OCI-LY7 (cell line): ENCODE results near the gene HIP1. TPM values are rescaled to one million over a fixed set of nuclear protein-coding genes. Genes with fewer than 3 reads are reported as not detected.

Experiments
- BruUV-seq: library from RNA; stranded (reverse); fragments of 400-500 nt; replicated peaks from 2 replicates; lab custom pipeline; 2021; lab: Mats Ljungman, UMichigan
- CTCF ChIA-PET: fragments of 300-600 bp; sonication (Branson Sonifier 250); formaldehyde crosslinking; loops from one replicate; lab custom pipeline; 2022; ENCODE audit warnings: antibody characterized with exemption; ENCODE audit not compliant: unreplicated experiment; lab: Charles Lee
- POLR2A ChIA-PET: fragments of 300-600 bp; sonication (Branson Sonifier 250); formaldehyde crosslinking; loops from one replicate; lab custom pipeline; 2022; ENCODE audit warnings: antibody characterized with exemption; lab: Charles Lee
- DNase-seq: peaks from one replicate; pipeline ENCODE4 v3.0.0-alpha.2; 2015; ENCODE audit warnings: low spot score
- H2AFZ ChIP-seq: fragments of 200-600 bp; sonication (generic), shearing (Covaris generic); 2 replicates; pipeline ENCODE4 v1.6.1; 2014; ENCODE audit warnings: mild to moderate bottlenecking, antibody characterized with exemption, low read length, moderate library complexity
- H3K27ac ChIP-seq: fragments of 200-600 bp; sonication (generic); 2 replicates; pipeline ENCODE4 v1.5.1; 2014; ENCODE audit warnings: mixed run types, low read depth, mild to moderate bottlenecking, moderate library complexity, low read length, inconsistent platforms; ENCODE audit not compliant: poor library complexity, severe bottlenecking
- H3K36me3 ChIP-seq: fragments of 200-600 bp; sonication (generic); 2 replicates; pipeline ENCODE4 v1.6.1; 2014; ENCODE audit warnings: mild to moderate bottlenecking, antibody characterized with exemption, low read length, moderate library complexity, mixed read lengths; ENCODE audit not compliant: insufficient read depth
- H3K4me1 ChIP-seq: fragments of 200-600 bp; sonication (generic); 2 replicates; pipeline ENCODE4 v1.5.1; 2014; ENCODE audit warnings: mild to moderate bottlenecking, low read length; ENCODE audit not compliant: insufficient read depth, poor library complexity, severe bottlenecking
- H3K4me2 ChIP-seq: fragments of 200-600 bp; sonication (generic); 2 replicates; pipeline ENCODE4 v1.6.1; 2014; ENCODE audit warnings: mild to moderate bottlenecking, low read length
- H3K4me3 ChIP-seq: fragments of 200-600 bp; sonication (generic); 2 replicates; pipeline ENCODE4 v1.5.1; 2014; ENCODE audit warnings: mild to moderate bottlenecking, low read depth, low read length; ENCODE audit not compliant: poor library complexity, severe bottlenecking
- H3K79me2 ChIP-seq: fragments of 200-600 bp; sonication (generic); 2 replicates; pipeline ENCODE4 v1.6.1; 2016; ENCODE audit warnings: low read depth, mild to moderate bottlenecking, low read length, moderate library complexity, mixed read lengths; ENCODE audit not compliant: insufficient read depth
- H3K9me2 ChIP-seq: fragments of 200-600 bp; sonication (generic); 2 replicates; pipeline ENCODE4 v1.6.1; 2016; ENCODE audit warnings: mild to moderate bottlenecking, low read length, mixed read lengths; ENCODE audit not compliant: insufficient read depth
- H3K9me3 ChIP-seq: fragments of 200-600 bp; sonication (generic); 2 replicates; pipeline ENCODE4 v1.6.1; 2014; ENCODE audit warnings: mild to moderate bottlenecking, mixed run types, low read length, mixed read lengths
- H4K20me1 ChIP-seq: fragments of 200-600 bp; sonication (generic); 2 replicates; pipeline ENCODE4 v1.6.1; 2014; ENCODE audit warnings: mild to moderate bottlenecking, antibody characterized with exemption, low read length, moderate library complexity, mixed read lengths; ENCODE audit not compliant: insufficient read depth
- CTCF ChIP-seq: fragments of 200-600 bp; sonication (generic); conservative IDR thresholded peaks from 2 replicates; pipeline ENCODE4 v1.5.1; 2014; ENCODE audit warnings: mild to moderate bottlenecking, antibody characterized with exemption, low read length, moderate library complexity, mixed read lengths
- EZH2phosphoT487 ChIP-seq: fragments of 200-600 bp; sonication (generic); IDR thresholded peaks from 2 replicates; pipeline ENCODE4 v1.6.1; 2018; ENCODE audit warnings: low read depth, borderline replicate concordance, mild to moderate bottlenecking, mixed run types, antibody characterized with exemption, low read length, moderate library complexity, mixed read lengths
- intact Hi-C: fragments of 100-400 bp; cut with micrococcal nuclease; formaldehyde crosslinking; loops from one replicate; pipeline ENCODE4 v1.10.0; 2022; ENCODE audit not compliant: unreplicated experiment
- total RNA-seq, 2 experiments: library from RNA; depleted of rRNA in 1 of 2; stranded (reverse); fragments of >200 nt in 1 of 2; shearing (Covaris generic) in 1 of 2; gene quantifications; 2 replicates each; pipeline ENCODE4 v1.2.3, GENCODE V29; 2014 to 2022

HIP1 gene
- total RNA-seq, 2 experiments from 2014 or later, result 15.0 to 27.8 TPM

GRCh38 chr7:75621124-75621523 is 117.6 kb downstream of the HIP1 start:
- ChIA-PET POLR2A (interaction anchor here (0.6 to 1.8 kb wide), 5 partner anchors 12 to 93 kb away, joined by 3 to 9 read pairs (median 4); no protein-coding TSS in a partner anchor), CTCF (no interaction called here)
- Histone ChIP-seq H3K4me2 (peak overlapping the region; percentile 66), H3K79me2 (no peaks in the 10 kb centered on the region), H3K27ac (peak overlapping the region; percentile 76), H3K9me2 (no peaks in the 10 kb centered on the region), H3K4me1 (peaks cover 69% of the 10 kb centered on the region), H2AFZ (no peak overlapping the region), H4K20me1 (no peaks in the 10 kb centered on the region), H3K36me3 (no peaks in the 10 kb centered on the region), H3K4me3 (no peak overlapping the region), H3K9me3 (0 out of 2 replicates have a peak, but pooled peaks cover 6% of the 10 kb centered on the region)
- TF ChIP-seq CTCF, result no peak
- TF ChIP-seq EZH2phosphoT487, result no peak
- intact Hi-C loops, result loop anchor here (2.0 to 5.0 kb wide), 4 partner anchors 66 to 118 kb away; partner anchors contain the start of gene HIP1
- DNase-seq, result peak; percentile 94
- no TSS peak for BruUV-seq

GRCh38 chr7:75619636-75620035 is 119.1 kb downstream of the HIP1 start:
- Histone ChIP-seq H3K4me1 (peaks cover 76% of the 10 kb centered on the region), H3K36me3 (no peaks in the 10 kb centered on the region), H3K9me3 (0 out of 2 replicates have a peak, but pooled peaks cover 6% of the 10 kb centered on the region), H3K27ac (peak overlapping the region; percentile 76), H3K4me2 (peak overlapping the region; percentile 66), H4K20me1 (no peaks in the 10 kb centered on the region), H3K9me2 (no peaks in the 10 kb centered on the region), H3K79me2 (no peaks in the 10 kb centered on the region), H2AFZ (no peak overlapping the region; the same call in 1 of the 2 replicates), H3K4me3 (peak overlapping the region; percentile 35)
- peak; percentile 53 for DNase-seq
- intact Hi-C loops, result loop anchor here (1.0 to 5.0 kb wide), 5 partner anchors 43 to 119 kb away; partner anchors contain the start of gene HIP1
- no peak for TF ChIP-seq CTCF
- TF ChIP-seq EZH2phosphoT487, result no peak
- no TSS peak for BruUV-seq
- ChIA-PET CTCF (no interaction called here), POLR2A (interaction anchor here (0.6 to 1.8 kb wide), 4 partner anchors 43 to 518 kb away, joined by 3 to 9 read pairs (median 4); no protein-coding TSS in a partner anchor)
